GM10266 (cell line): Measurements from ENCODE around the gene GFRA4.

Source experiments
- DNase-seq: peaks from one replicate; pipeline ENCODE4 v3.0.0; 2012; ENCODE audit errors: extremely low spot score
- TF ChIP-seq, protein P1 (sequence below): IDR thresholded peaks from 2 replicates; pipeline ENCODE4 v1.5.1; 2012; ENCODE audit warnings: mild to moderate bottlenecking, low read depth; ENCODE audit not compliant: control insufficient read depth, insufficient read depth; ENCODE audit errors: missing control alignments

GFRA4 gene

DNA sequence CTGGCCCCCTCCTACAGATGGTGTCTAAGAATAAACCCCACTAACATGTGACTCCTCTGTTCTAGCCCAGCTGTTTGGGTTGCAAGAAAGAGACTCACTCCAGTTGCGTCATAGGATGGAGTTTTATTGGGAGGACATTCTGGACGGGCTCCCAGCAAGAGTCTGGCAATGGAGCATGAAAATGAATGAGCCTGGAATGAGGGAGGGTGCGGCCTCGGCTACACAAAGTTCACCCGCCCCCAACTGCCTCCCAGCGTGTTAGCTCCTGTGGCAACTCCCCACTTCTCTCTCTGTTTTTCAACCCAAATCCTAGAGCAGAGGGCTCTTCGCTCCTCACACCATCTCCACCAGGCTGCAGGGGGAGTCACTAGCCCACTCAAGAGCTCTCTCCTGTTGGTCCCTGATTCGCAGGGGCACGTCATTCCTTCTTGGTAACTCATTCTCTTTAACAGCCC is 23.7 kb upstream of the GFRA4 start:
- TF ChIP-seq, protein P1, sequence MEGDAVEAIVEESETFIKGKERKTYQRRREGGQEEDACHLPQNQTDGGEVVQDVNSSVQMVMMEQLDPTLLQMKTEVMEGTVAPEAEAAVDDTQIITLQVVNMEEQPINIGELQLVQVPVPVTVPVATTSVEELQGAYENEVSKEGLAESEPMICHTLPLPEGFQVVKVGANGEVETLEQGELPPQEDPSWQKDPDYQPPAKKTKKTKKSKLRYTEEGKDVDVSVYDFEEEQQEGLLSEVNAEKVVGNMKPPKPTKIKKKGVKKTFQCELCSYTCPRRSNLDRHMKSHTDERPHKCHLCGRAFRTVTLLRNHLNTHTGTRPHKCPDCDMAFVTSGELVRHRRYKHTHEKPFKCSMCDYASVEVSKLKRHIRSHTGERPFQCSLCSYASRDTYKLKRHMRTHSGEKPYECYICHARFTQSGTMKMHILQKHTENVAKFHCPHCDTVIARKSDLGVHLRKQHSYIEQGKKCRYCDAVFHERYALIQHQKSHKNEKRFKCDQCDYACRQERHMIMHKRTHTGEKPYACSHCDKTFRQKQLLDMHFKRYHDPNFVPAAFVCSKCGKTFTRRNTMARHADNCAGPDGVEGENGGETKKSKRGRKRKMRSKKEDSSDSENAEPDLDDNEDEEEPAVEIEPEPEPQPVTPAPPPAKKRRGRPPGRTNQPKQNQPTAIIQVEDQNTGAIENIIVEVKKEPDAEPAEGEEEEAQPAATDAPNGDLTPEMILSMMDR = no peak
- no peak for DNase-seq

DNA sequence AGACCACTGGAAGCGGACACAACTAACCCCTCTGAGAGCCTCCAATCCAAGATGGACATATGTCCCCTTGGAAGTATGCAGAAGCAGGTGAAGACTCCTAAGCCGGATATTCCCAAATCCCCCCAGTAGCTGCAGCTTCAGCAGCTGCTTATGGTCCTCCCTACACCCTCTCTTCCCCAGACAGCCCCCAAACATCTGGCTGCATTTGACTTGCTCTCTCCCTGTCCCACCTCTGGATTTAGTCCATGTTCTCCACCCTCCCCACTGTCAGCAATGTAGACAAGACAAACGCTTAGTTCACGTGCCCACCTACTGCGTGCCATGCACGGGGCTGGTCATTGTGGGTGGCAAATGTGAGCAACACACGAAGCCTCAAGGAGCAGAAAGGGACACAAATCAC is 23.2 kb upstream of the GFRA4 start:
- DNase-seq = no peak
- TF ChIP-seq, protein P1 = no peak

DNA sequence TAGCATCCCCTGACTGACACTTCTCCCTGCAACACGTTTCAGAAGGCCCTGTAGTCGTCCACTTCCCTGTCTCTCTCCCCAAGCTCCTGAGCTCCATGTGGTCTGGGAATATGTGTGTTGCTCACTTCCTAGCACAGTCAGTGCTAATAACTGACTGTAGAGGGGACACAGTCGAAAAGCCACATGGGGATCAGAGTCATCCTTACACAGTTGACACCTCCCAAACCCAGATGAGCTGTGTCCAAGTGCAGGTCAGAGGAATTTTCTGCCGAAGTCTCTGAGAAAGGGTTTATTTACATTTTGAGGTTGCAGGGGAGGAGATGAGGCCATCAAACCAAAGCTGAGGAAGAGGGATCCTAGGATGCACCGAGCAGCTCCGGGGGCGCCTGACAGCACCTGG is 22.1 kb upstream of the GFRA4 start:
- TF ChIP-seq, protein P1 = no peak
- no peak for DNase-seq

DNA sequence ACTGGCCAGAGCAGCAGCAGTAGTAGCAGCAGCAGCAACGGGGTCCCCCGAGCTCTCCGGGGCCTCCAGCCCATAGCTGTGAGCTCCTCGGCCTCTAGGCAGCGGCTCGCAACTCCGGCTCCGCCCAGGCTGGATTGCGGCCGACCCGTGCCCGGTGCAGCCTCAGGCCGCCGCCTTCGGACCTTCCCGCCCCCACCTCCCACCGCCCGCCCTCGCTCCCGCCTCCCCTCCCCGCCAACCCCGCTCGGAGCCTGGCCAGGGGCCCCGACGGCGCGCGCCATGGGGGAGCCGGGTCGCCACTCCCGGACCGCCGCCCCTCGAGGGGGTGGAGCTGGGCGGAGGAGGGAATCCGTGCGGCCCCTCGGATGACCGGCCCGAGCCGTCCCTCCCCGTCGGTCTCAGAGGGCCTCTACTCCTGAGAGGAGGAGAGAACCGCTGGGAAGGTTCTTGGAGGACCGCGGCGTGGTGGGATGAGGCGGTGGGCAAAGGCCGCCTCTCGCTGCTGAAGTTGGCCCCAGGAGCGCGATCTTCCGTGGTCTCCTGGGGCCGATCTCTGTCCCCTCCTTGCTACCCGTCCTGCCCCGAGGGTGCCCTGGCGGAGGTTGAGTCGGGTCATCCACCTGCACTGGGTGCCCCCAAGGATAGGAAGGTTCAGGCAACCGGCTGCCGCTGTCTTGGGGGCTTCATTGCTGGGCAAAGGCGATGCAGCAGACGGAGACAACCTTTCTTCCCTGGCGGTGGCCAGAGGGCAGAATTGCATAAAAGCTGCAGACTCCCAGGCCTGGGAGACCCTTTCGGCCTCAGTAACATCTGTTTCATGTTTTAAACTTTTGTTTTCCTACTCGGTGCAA is 19.0 kb upstream of the GFRA4 start, which contains the start of gene ADAM33:
Gene ADAM33 (minus strand): TSS at position 80 of the 851 bp plus-strand sequence. CDS start 6 bp downstream, at position 74.
- DNase-seq = no peak
- TF ChIP-seq, protein P1 = no peak

DNA sequence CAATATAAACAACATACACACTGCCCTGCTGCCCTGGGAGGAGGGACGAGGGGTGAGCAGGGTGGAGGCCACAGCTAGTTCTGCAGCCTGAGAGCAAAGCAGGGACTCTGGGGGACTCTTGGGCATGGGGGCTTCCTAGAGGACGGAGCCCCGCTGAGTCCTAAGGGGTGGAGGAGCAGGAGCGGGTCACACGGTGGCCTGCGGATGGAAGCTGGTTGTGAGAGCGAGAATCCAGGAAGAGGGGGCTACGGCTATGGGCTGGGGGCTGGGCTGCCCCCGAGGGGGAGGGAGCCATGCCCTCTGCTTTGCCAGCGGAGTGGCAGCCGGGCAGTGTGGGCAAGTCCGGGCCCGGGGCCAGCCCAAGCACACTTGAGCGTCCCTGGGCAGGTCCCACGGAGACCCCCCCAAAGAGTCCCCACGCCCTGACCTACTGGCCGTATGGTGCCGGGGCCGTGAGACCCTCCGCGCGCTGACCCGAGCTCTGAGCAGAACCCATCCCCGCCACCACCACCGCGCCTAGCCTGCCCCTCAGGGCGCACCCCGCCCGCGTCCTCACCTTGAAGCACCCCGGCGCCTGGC is 18.2 kb upstream of the GFRA4 start:
- TF ChIP-seq, protein P1 = no peak
- no peak for DNase-seq

DNA sequence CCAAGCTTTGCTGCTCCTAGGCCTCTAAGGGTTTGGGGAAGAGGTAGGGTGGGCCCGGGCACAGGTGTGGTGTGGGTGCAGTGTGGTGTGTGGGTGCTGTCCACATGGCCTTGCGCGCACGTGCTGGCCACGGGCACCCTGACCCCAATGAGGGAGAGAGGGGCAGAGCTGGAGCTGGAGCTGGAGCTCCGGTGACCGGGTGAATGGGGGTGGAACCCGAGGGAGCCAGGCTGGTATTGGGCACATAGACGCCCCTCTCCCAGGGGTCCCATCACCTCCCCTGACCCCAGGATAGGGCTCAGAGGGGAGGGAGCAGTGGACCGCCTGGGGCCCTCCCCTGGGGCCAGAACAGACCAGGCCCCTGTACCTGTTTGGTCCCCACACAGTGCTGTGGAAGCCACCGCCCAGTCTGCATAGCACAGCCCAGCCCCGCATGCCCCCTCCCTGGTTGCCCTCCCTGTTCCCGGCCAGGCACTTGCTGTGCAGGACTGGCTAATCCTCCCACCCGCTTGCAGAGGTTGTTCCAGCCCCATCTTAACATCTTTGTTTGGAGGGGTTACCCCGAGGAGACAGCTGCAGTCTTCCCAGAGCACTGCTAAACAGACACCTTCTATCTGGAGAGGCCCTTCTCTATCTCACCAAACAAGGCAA is 17.6 kb upstream of the GFRA4 start:
- no peak for DNase-seq
- TF ChIP-seq, protein P1 = no peak
